Hindlimb muscle (tissue), 1 donor: ENCODE measurements around the gene KRT1. TPM values are rescaled to one million over a fixed set of nuclear protein-coding genes. Genes with fewer than 3 reads are reported as not detected.

Experiments
- DNase-seq: peaks from one replicate; pipeline ENCODE4 v3.0.0-alpha.2; 2013
- polyA plus RNA-seq: library from polyadenylated mRNA; unstranded; fragments of 120-200 nt; gene quantifications from one replicate; pipeline ENCODE4 v1.2.1, GENCODE V29; 2013; ENCODE audit not compliant: insufficient read length

KRT1 gene
- polyA plus RNA-seq, 1 donor, result 20.8 TPM

DNA sequence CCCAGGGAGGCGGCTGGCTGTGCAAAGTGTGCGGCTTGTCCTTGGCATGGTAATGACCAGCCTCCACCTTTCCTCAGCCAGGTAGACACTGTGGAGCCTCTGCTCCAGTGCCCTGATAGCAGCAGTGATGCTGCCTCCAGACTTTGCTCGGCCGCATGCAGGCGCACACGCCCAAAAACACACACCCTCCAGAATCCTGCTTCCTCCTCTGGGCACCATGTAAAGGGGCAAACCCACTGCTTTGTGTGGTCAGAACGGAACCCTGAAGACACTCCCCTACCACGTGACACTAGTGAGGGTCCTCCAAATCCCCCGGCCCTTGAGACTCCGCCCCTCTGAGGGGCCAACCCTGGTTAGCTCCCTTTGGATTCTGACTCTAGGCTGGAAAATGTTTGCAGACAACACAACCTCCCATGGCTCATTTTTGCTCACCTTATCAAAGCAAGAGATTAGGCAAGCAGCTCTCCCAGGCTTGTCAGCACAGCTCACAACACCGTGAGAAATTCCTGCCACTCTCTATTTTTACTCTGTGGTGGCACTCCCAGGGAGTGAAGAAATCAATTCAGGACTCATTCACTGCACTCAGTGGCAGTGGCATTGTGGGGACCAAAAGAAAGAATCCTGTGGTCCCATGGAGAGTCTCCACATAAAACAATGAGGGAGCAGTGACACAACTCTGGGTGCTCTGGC, 18.6 kb upstream of the KRT1 start:
- no peak for DNase-seq

- DNase-seq, result no peak
These were observed 16.9 kb upstream of the KRT1 start for GRCh38 chr12:52697058-52697582.

GRCh38 chr12:52696588-52696987, 16.4 kb upstream of the KRT1 start:
- DNase-seq, result no peak

GRCh38 chr12:52695039-52695438, 14.8 kb upstream of the KRT1 start:
- no peak for DNase-seq

GRCh38 chr12:52694151-52694550, 13.9 kb upstream of the KRT1 start:
- DNase-seq, result no peak

- DNase-seq, result no peak
These were observed 13.1 kb upstream of the KRT1 start for GRCh38 chr12:52693261-52693660.

GRCh38 chr12:52692254-52692653, 12.0 kb upstream of the KRT1 start:
- DNase-seq, result no peak

DNA sequence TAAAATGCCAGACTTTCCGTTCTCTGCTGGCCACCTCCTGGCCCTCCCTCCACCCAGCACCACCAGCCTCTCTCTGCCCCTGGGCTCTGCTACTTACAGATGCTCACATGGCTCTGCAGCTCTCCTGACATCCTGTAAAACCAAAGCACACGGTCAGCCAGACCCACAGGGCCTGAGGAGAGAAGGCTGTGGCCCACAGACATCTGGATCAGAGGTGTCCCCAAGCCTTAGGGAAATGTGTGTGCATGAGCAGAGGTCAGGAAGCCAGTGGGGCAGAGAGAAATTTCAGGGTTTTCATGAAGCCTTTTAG, 11.6 kb upstream of the KRT1 start:
- no peak for DNase-seq

DNA sequence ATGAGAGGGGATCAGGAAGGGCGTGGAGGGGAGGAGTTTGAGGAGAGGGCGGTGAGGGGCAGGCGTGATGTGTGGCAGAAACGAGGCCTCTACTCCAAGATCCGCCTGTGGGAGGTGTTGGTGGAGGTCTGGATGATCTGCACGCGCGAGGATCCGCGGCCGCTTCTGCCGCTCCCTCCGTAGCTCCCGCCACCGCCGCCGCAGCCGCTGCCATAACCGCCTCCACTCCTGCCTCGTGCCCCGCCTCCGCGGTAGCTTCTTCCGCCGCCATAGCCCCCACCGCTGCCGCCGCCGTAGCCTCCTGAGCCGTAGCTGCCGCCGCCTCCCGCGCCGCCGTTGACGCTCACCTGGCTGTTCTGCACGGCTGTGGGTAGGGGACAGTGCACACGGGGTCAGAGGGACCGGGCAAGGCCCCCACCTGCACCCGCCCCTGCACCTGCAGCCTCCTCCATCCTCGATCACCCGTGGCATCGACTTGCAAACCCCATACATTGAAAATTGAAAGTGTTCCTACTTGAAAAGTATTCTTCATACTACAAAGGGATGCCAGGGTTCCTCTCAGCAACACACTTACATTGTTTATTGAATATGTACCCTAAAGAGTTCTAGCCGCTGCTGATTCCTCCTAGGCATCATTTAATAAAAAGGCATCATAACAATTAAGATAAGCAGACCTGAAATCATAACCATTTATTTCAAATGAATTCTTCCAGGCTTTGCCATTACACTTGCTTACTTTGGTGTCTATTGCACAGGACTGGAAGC, 11.1 kb upstream of the KRT1 start:
- no peak for DNase-seq

DNA sequence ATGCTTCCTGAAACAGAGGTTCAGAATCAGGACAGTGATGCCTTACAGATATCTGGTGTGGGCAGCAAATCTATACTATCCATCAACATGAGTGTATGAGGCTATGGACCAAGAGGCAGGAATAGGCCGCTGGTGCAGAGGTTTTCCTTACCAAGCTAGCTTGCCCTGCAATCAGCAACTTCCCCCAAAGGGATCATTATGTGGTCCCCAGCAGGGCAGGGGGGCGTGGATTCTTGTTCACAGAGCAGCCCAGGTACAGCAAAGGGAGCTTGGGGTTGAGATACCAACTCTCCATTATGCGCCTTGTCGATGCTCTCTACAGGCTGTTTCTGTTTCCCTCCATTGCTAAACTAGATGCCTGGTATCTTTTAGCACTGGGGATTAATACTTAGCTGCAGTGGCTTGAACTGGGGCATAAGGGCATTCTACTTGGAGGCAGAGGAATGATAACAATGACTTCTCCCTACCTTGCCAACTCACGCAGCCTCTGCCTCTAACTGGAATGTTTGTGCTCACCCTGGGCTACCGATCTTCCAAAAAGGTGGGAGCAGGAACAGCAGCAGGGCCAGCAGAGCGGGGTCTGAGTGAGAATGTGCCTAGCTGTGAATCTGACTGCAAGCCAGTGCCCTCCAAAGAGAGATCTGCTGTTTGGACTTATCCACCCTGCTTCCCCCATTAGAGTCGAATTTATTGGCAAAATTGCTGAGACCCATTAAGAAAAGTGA, 10.3 kb upstream of the KRT1 start:
- no peak for DNase-seq

DNA sequence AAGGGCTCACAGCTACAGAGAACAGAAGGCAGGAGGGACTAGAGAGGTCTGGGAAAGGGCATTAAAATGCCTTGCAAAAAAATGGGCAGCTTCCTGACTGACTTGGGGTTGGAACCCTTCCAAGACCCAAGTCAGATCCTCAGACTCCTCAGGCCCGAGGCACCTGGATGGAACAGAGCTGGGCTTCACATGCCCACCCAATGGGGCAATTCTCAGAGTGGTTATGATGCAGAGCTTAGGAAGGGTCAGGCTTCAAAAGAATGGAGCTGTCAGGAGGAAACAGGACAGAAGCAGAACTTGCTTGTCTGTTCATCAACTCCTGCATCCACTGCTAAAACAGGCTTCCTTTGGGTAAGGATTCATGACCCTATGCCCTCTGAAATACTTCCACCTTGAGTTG, 9.7 kb upstream of the KRT1 start:
- DNase-seq, result no peak

DNA sequence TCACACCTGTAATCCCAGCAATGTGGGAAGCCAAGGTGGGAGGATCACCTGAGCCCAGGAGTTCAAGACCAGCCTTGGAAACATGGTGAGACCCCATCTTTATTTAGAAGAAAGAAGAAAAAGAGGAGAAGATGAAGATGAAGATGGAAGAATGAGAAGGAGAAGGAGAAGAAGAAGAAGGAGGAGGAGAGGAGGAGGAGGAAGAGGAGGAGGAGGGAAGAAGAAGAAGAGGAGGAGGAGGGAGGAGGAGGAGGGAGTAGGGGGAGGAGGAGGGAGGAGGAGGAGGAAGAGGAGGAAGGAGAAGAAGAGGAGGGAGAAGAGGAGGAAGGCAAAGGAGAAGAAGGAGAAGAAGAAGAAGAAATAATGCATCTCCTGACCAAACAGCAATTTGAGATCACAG, 9.0 kb upstream of the KRT1 start:
- DNase-seq, result no peak

- no peak for DNase-seq
These were observed 8.3 kb upstream of the KRT1 start for GRCh38 chr12:52688481-52688880.

- no peak for DNase-seq
These were observed 7.5 kb upstream of the KRT1 start for GRCh38 chr12:52687497-52688385.

GRCh38 chr12:52686756-52687487, 6.7 kb upstream of the KRT1 start:
- DNase-seq, result no peak

GRCh38 chr12:52686063-52686462, 5.9 kb upstream of the KRT1 start:
- DNase-seq, result no peak

- no peak for DNase-seq
These were observed 5.2 kb upstream of the KRT1 start for GRCh38 chr12:52685406-52685890.

GRCh38 chr12:52684431-52684830, 4.2 kb upstream of the KRT1 start:
- DNase-seq, result no peak

GRCh38 chr12:52683575-52684300, 3.5 kb upstream of the KRT1 start:
- DNase-seq, result no peak

- DNase-seq, result no peak
These were observed 2.8 kb upstream of the KRT1 start for GRCh38 chr12:52682938-52683574.

- no peak for DNase-seq
These were observed 2.1 kb upstream of the KRT1 start for GRCh38 chr12:52682381-52682660.
